Activated CD8-positive, alpha-beta T cell treated with anti-CD3 and anti-CD28 coated beads for 36 hours (primary cell): Measurements from ENCODE around the gene TRIM37. TPM values are rescaled to one million over a fixed set of nuclear protein-coding genes. Genes with fewer than 3 reads are reported as not detected.

ENCODE experiments used
- ATAC-seq: fragments of 200-7000 bp; cut with Tn5 transposase; one replicate; pipeline ENCODE4 v1.10.0; 2021; ENCODE audit warnings: mild to moderate bottlenecking, moderate library complexity
- CTCF ChIA-PET: fragments of 350-600 bp; sonication (Branson Sonifier 250); formaldehyde crosslinking; loops from one replicate; lab custom pipeline; 2021; ENCODE audit warnings: antibody characterized with exemption; lab: Charles Lee
- POLR2A ChIA-PET: fragments of 350-600 bp; sonication (Branson Sonifier 250); formaldehyde crosslinking; loops from one replicate; lab custom pipeline; 2021; ENCODE audit warnings: antibody characterized with exemption; lab: Charles Lee
- DNase-seq: peaks from one replicate; pipeline ENCODE4 v3.0.0-alpha.2; 2020
- H3K27ac Mint-ChIP-seq: one replicate; pipeline ENCODE4 v1.8.0; 2021; ENCODE audit warnings: mild to moderate bottlenecking, mixed read lengths
- H3K27me3 Mint-ChIP-seq: one replicate; pipeline ENCODE4 v1.8.0; 2021; ENCODE audit warnings: mixed read lengths
- H3K36me3 Mint-ChIP-seq: one replicate; pipeline ENCODE4 v1.8.0; 2021; ENCODE audit warnings: low read depth, mixed read lengths
- H3K4me1 Mint-ChIP-seq: one replicate; pipeline ENCODE4 v1.8.0; 2021; ENCODE audit warnings: low read depth, mixed read lengths
- H3K4me3 Mint-ChIP-seq: one replicate; pipeline ENCODE4 v1.8.0; 2021; ENCODE audit warnings: mild to moderate bottlenecking, moderate library complexity, mixed read lengths
- H3K9me3 Mint-ChIP-seq: one replicate; pipeline ENCODE4 v1.8.0; 2021; ENCODE audit warnings: mixed read lengths
- CTCF ChIP-seq: fragments of 200-600 bp; IDR thresholded peaks from one replicate; pipeline ENCODE4 v1.8.0; 2022; ENCODE audit warnings: antibody characterized with exemption, mild to moderate bottlenecking
- intact Hi-C: fragments of 100-400 bp; cut with micrococcal nuclease; formaldehyde crosslinking; loops from one replicate; pipeline ENCODE4 v1.10.0; 2022
- total RNA-seq, 2 experiments: library from RNA; stranded (reverse); gene quantifications; one replicate each; pipeline ENCODE4 v1.2.3, GENCODE V29; 2021

The TRIM37 gene
- total RNA-seq, 2 experiments from 2014 or later = 23.9 to 24.8 TPM

GRCh38 chr17:59111539-59111938, 4.9 kb upstream of the TRIM37 start:
- peaks cover 24% of the 10 kb centered on the region for H3K4me1 Mint-ChIP-seq
- no peaks in the 10 kb centered on the region for H3K9me3 Mint-ChIP-seq
- no peak for ATAC-seq
- CTCF ChIA-PET = no interaction called here
- TF ChIP-seq CTCF = no peak
- no peaks in the 10 kb centered on the region for H3K27me3 Mint-ChIP-seq
- intact Hi-C loops = no loop called here
- no peak overlapping the region for H3K27ac Mint-ChIP-seq
- no peak for DNase-seq
- POLR2A ChIA-PET = interaction anchor here (1.2 kb wide), 1 partner anchor 44 kb away, joined by 3 read pairs; the partner anchor contains the start of genes PRR11 and SKA2
- no peak overlapping the region for H3K4me3 Mint-ChIP-seq
- H3K36me3 Mint-ChIP-seq = peaks cover 22% of the 10 kb centered on the region

GRCh38 chr17:59110973-59111372, 4.3 kb upstream of the TRIM37 start:
- no peaks in the 10 kb centered on the region for H3K27me3 Mint-ChIP-seq
- peaks cover 22% of the 10 kb centered on the region for H3K36me3 Mint-ChIP-seq
- DNase-seq (no peak), ATAC-seq (no peak)
- ChIA-PET CTCF (no interaction called here), POLR2A (no interaction called here)
- H3K4me3 Mint-ChIP-seq = no peak overlapping the region
- H3K9me3 Mint-ChIP-seq = no peaks in the 10 kb centered on the region
- no peak for TF ChIP-seq CTCF
- intact Hi-C loops = no loop called here
- peak overlapping the region; percentile 56 for H3K27ac Mint-ChIP-seq
- peaks cover 24% of the 10 kb centered on the region for H3K4me1 Mint-ChIP-seq

GRCh38 chr17:59108400-59109102, 1.9 kb upstream of the TRIM37 start:
- no peak overlapping the region for H3K27ac Mint-ChIP-seq
- peaks cover 22% of the 10 kb centered on the region for H3K36me3 Mint-ChIP-seq

GRCh38 chr17:59107306-59107670, 608 bp upstream of the TRIM37 start:
- DNase-seq = no peak
- no peaks in the 10 kb centered on the region for H3K9me3 Mint-ChIP-seq
- CTCF ChIA-PET = interaction anchor here (1.0 to 1.2 kb wide), 2 partner anchors 48 to 396 kb away, joined by 3 to 4 read pairs; partner anchors contain the start of genes PRR11 and SKA2
- POLR2A ChIA-PET = interaction anchor here (0.5 to 3.6 kb wide), 18 partner anchors 11 to 733 kb away, joined by 3 to 17 read pairs (median 6); partner anchors contain the start of genes PRR11, RAD51C, SKA2 and SMG8
- peak overlapping the region; percentile 99 for H3K4me3 Mint-ChIP-seq
- peaks cover 27% of the 10 kb centered on the region for H3K36me3 Mint-ChIP-seq
- H3K4me1 Mint-ChIP-seq = peaks cover 45% of the 10 kb centered on the region
- peak overlapping the region; percentile 91 for H3K27ac Mint-ChIP-seq
- no peaks in the 10 kb centered on the region for H3K27me3 Mint-ChIP-seq
- intact Hi-C loops = loop anchor here (5.0 to 10.0 kb wide), 2 partner anchors 50 to 772 kb away; partner anchors contain the start of genes PRR11 and SKA2
- no peak for TF ChIP-seq CTCF
- ATAC-seq = peak; percentile 17

More at GRCh38 chr17:59108400-59109102, 1.9 kb upstream of the TRIM37 start:
- POLR2A ChIA-PET = interaction anchor here (3.6 kb wide), 1 partner anchor 9 kb away, joined by 15 read pairs; no protein-coding TSS in a partner anchor
- H3K4me1 Mint-ChIP-seq = peaks cover 40% of the 10 kb centered on the region
- TF ChIP-seq CTCF = no peak
- intact Hi-C loops = loop anchor here (5.0 to 10.0 kb wide), 2 partner anchors 49 to 774 kb away; partner anchors contain the start of genes PRR11 and SKA2
- no peaks in the 10 kb centered on the region for H3K9me3 Mint-ChIP-seq
- no peak for ATAC-seq
- H3K4me3 Mint-ChIP-seq = peak overlapping the region; percentile 99
- no peak for DNase-seq
- CTCF ChIA-PET = no interaction called here
- no peaks in the 10 kb centered on the region for H3K27me3 Mint-ChIP-seq
